Measurements from ENCODE around the gene TBC1D1. TPM values are rescaled to one million over a fixed set of nuclear protein-coding genes. Genes with fewer than 3 reads are reported as not detected.

TBC1D1 gene
- total and polyA plus RNA-seq, 2 of the 8 experiments (the other 6 are each of a cell fraction or from before 2014, with no cell fraction given), result 96.9 to 162 TPM

DNA sequence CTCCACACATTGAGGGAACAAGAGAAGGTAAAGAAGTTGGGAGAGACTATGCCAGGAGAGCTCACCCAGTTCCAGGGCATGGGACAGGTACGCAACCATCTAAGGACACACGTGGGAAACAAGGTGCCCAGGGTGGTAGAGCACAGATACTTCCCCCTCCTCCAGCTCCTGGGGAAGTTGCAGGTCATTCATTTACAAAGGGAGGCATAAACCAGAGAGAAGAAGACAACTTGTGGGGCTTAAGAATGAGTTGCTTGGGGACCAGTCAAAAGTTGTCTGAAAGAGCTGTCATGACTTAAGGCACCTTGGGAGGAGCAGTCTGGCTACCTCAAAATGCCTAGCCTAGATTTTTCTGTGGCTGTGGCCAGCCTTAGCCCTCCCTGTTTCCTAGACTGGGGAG lies 255.5 kb downstream of the TBC1D1 start:
- H3K23ac ChIP-seq (ENCODE audit: insufficient read length), result no peak overlapping the region
- H3K4me2 ChIP-seq (ENCODE audit: insufficient read depth in 1 of 2, low read depth in 2 of 2, low read length in 2 of 2), result no peak overlapping the region
- H3K18ac ChIP-seq (ENCODE audit: extremely low read depth, low read length), result no peak overlapping the region
- H3K79me2 ChIP-seq (ENCODE audit: control insufficient read depth in 1 of 2, insufficient read depth in 2 of 2, low read length in 2 of 2), result no peaks in the 10 kb centered on the region
- no peak overlapping the region for H3K14ac ChIP-seq (ENCODE audit: insufficient read length)
- no peaks in the 10 kb centered on the region for H3K9me3 ChIP-seq (ENCODE audit: insufficient read depth in 2 of 2, low read depth in 1 of 2, low read length in 1 of 2)
- no peaks in the 10 kb centered on the region for H3K27me3 ChIP-seq (replicated peaks in 1 of 4; ENCODE audit: control insufficient read depth in 3 of 4, extremely low read depth in 1 of 4, insufficient read depth in 3 of 4, low read length in 3 of 4)
- no peaks in the 10 kb centered on the region for H3K79me1 ChIP-seq (ENCODE audit: low read depth, low read length)
- H2AFZ ChIP-seq (ENCODE audit: low read length), result no peak overlapping the region
- H2BK5ac ChIP-seq (ENCODE audit: low read depth, low read length), result no peak overlapping the region
- no peak overlapping the region for H3K27ac ChIP-seq (ENCODE audit: low read depth, low read length)
- ChIA-PET POLR2A (ENCODE audit: partially characterized antibody) (no interaction called here), CTCF (ENCODE audit: partially characterized antibody) (interaction anchor here (1.0 to 1.1 kb wide), 3 partner anchors 12 to 56 kb away, joined by 3 read pairs; no protein-coding TSS in a partner anchor)
- no peak overlapping the region for H3K4me3 ChIP-seq (ENCODE audit: extremely low read depth in 1 of 4, insufficient read depth in 2 of 4, low read depth in 3 of 4, low read length in 4 of 4)
- H3K36me3 ChIP-seq (ENCODE audit: control insufficient read depth in 2 of 4, insufficient read depth in 4 of 4, low read length in 3 of 4), result no peaks in the 10 kb centered on the region
- H4K5ac ChIP-seq (ENCODE audit: insufficient read length, low read depth, low read length), result no peak overlapping the region
- no peak for FAIRE-seq
- H2BK20ac ChIP-seq (ENCODE audit: low read length), result no peak overlapping the region
- H2BK12ac ChIP-seq (ENCODE audit: low read depth, low read length), result no peak overlapping the region
- H4K8ac ChIP-seq (ENCODE audit: extremely low read depth, insufficient read depth, low read length), result no peak overlapping the region
- H2BK15ac ChIP-seq (ENCODE audit: low read length), result no peak overlapping the region
- H3K23me2 ChIP-seq (ENCODE audit: low read depth, low read length), result no peaks in the 10 kb centered on the region
- no peak overlapping the region for H2AK5ac ChIP-seq (ENCODE audit: low read depth, low read length)
- H4K91ac ChIP-seq (replicated peaks; ENCODE audit: insufficient read length, low read length), result no peak overlapping the region
- H3K9ac ChIP-seq (replicated peaks in 1 of 4; ENCODE audit: extremely low read depth in 1 of 4, low read depth in 3 of 4, low read length in 3 of 4), result no peak overlapping the region
- no peak for DNase-seq (ENCODE audit: low read depth in 1 of 2, low spot score in 2 of 2)
- H3K56ac ChIP-seq (replicated peaks; ENCODE audit: insufficient read length, low read depth, low read length), result no peak overlapping the region
- no peaks in the 10 kb centered on the region for H4K20me1 ChIP-seq (replicated peaks in 1 of 2; ENCODE audit: control insufficient read depth in 1 of 2, insufficient read depth in 2 of 2, low read length in 2 of 2)
- H3K4ac ChIP-seq (replicated peaks; ENCODE audit: insufficient read length, low read depth, low read length), result no peak overlapping the region
- no peaks in the 10 kb centered on the region for H3K4me1 ChIP-seq (replicated peaks in 1 of 4; ENCODE audit: control insufficient read depth in 3 of 4, insufficient read depth in 4 of 4, low read length in 3 of 4)
- WGBS, 2 experiments (ENCODE audit: extremely low coverage in 1 of 2, insufficient coverage in 1 of 2, insufficient read length in 1 of 2, insufficient replicate concordance in 2 of 2, low coverage in 1 of 2, low lambda C conversion rate in 2 of 2, missing lambda C conversion rate in 1 of 2), result 93% methylated on average over 2 of the region's 2 CpGs; no CpG with 5 or more reads in 1 of the 2 experiments
- no peak overlapping the region for H2BK120ac ChIP-seq (replicated peaks; ENCODE audit: low read depth, low read length)
- TF ChIP-seq JUND (IDR thresholded peaks at IDR 0.05; ENCODE audit: low read length), result no peak
- TF ChIP-seq CHD1 (IDR thresholded peaks at IDR 0.05; ENCODE audit: low read depth, low read length), result no peak
- no peak for TF ChIP-seq CBX8 (IDR thresholded peaks at IDR 0.05; ENCODE audit: borderline replicate concordance, low read depth, low read length)
- no peak for TF ChIP-seq TAF7 (optimal IDR thresholded peaks at IDR 0.05; ENCODE audit: borderline replicate concordance, low read depth, low read length)
- TF ChIP-seq BCL11A (IDR thresholded peaks at IDR 0.05; ENCODE audit: low read depth in 2 of 2, low read length in 2 of 2), result no peak
- TF ChIP-seq, protein P1, sequence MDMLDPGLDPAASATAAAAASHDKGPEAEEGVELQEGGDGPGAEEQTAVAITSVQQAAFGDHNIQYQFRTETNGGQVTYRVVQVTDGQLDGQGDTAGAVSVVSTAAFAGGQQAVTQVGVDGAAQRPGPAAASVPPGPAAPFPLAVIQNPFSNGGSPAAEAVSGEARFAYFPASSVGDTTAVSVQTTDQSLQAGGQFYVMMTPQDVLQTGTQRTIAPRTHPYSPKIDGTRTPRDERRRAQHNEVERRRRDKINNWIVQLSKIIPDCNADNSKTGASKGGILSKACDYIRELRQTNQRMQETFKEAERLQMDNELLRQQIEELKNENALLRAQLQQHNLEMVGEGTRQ (IDR thresholded peaks at IDR 0.05; ENCODE audit: low read length), result no peak
- TF ChIP-seq BACH1 (IDR thresholded peaks at IDR 0.05; ENCODE audit: low read length), result no peak
- TF ChIP-seq, protein P2, sequence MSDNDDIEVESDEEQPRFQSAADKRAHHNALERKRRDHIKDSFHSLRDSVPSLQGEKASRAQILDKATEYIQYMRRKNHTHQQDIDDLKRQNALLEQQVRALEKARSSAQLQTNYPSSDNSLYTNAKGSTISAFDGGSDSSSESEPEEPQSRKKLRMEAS (IDR thresholded peaks at IDR 0.05), result no peak
- TF ChIP-seq TEAD4 (IDR thresholded peaks at IDR 0.05; ENCODE audit: low read depth, low read length), result no peak
- no peak for TF ChIP-seq RBBP5 (IDR thresholded peaks at IDR 0.05; ENCODE audit: borderline replicate concordance, low read depth, low read length)
- no peak for TF ChIP-seq CHD2 (IDR thresholded peaks at IDR 0.05; ENCODE audit: low read length)
- TF ChIP-seq NANOG (IDR thresholded peaks at IDR 0.05; ENCODE audit: insufficient read depth, low read depth, low read length, poor library complexity, severe bottlenecking), result no peak
- no peak for TF ChIP-seq ASH2L (IDR thresholded peaks at IDR 0.05; ENCODE audit: low read length)
- no peak for TF ChIP-seq CBX5 (IDR thresholded peaks at IDR 0.05; ENCODE audit: low read depth, low read length)
- TF ChIP-seq BRCA1 (IDR thresholded peaks at IDR 0.05; ENCODE audit: low read depth, low read length), result no peak
